Activated CD4-positive, alpha-beta T cell treated with anti-CD3 and anti-CD28 coated beads, Interleukin-2, amount 10 ng/mL, durations not matched to agents 24 days and 14 days (primary cell): Measurements from ENCODE around the gene CHST1. TPM values are rescaled to one million over a fixed set of nuclear protein-coding genes. Genes with fewer than 3 reads are reported as not detected.

Experiments used
- DNase-seq: peaks from one replicate; pipeline ENCODE4 v3.0.0; 2022
- H3K27ac Mint-ChIP-seq: one replicate; pipeline ENCODE4 v1.8.0; 2022; ENCODE audit warnings: mild to moderate bottlenecking, mixed read lengths
- H3K27me3 Mint-ChIP-seq: one replicate; pipeline ENCODE4 v1.8.0; 2022; ENCODE audit warnings: mixed read lengths
- H3K36me3 Mint-ChIP-seq: one replicate; pipeline ENCODE4 v1.8.0; 2022; ENCODE audit warnings: low read depth, mild to moderate bottlenecking, mixed read lengths
- H3K4me1 Mint-ChIP-seq: one replicate; pipeline ENCODE4 v1.8.0; 2021; ENCODE audit warnings: mixed read lengths
- H3K4me3 Mint-ChIP-seq: one replicate; pipeline ENCODE4 v1.8.0; 2022; ENCODE audit warnings: mild to moderate bottlenecking, moderate library complexity, mixed read lengths
- H3K9me3 Mint-ChIP-seq: one replicate; pipeline ENCODE4 v1.8.0; 2021; ENCODE audit warnings: mixed read lengths
- intact Hi-C: fragments of 100-400 bp; cut with micrococcal nuclease; formaldehyde crosslinking; loops from one replicate; pipeline ENCODE4 v1.15.1; 2023
- total RNA-seq: library from RNA; stranded (reverse); gene quantifications from 2 replicates; pipeline ENCODE4 v1.2.3, GENCODE V29; 2022

Gene CHST1
- total RNA-seq, 1 donor from 2014 or later: 0.28 TPM

DNA sequence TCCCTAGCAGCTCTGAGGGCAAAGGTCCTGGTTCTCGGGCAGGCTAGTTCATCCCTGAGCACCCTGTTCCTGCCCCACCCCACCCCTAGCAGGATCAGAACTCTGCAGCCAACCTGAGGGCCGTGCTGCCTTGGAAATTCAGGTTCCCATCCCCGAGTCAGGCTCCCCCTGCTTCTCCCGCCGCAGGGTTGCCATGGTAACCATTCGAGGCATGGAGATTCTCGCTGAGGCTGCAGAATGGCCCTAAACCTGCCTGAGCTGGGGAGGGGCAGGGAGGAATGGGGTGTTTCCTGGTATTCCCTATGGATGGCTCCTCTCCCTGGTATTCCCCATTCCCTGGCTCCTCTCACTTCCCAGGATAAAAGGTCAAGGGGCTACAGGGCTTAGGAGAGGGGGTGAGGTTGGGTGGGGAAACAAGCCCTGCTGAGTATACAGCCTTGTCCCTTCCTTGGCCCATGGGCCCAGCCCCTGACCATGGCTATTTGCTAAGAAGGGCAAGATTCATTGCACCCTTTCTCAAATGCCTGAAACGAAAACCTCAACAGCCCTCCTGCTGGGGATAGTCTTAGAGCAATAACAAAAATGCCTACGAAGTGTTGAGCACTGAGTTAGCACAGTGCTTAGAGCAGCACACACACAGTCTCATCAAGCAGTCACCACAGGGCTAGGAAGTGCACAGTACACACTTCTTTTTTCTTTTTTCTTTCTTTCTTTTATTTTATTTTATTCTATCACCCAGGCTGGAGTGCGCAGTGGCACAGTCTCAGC lies 58.7 kb downstream of the CHST1 start:
- no peaks in the 10 kb centered on the region for H3K4me1 Mint-ChIP-seq
- intact Hi-C loops: no loop called here
- peaks cover 17% of the 10 kb centered on the region for H3K27me3 Mint-ChIP-seq
- H3K36me3 Mint-ChIP-seq: no peaks in the 10 kb centered on the region
- no peak for DNase-seq
- H3K4me3 Mint-ChIP-seq: no peak overlapping the region
- H3K9me3 Mint-ChIP-seq: peaks cover 5% of the 10 kb centered on the region
- no peak overlapping the region for H3K27ac Mint-ChIP-seq

DNA sequence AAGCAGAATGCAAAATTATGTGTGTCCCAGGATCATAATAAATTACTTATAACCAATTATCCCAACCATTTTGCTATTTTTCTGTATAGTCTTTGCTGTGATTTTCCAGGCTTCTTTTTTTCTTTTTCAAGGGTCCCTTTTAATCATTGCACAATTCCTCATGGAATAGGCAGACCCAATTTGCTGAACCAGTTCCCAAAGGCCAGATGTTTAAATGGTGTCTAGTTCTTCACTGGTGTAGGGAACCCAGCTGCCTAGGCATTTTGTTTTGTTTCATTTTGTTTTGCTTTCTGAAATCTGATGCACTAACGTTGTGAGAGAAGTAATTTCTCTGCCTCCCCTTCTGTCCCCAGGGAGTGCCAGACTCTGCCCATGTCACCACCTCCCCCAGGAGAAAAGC lies 60.4 kb downstream of the CHST1 start:
- DNase-seq: no peak
- Mint-ChIP-seq H3K27ac (no peak overlapping the region), H3K9me3 (peaks cover 5% of the 10 kb centered on the region), H3K36me3 (no peaks in the 10 kb centered on the region), H3K4me3 (no peak overlapping the region), H3K27me3 (peaks cover 15% of the 10 kb centered on the region), H3K4me1 (no peaks in the 10 kb centered on the region)
- intact Hi-C loops: no loop called here

DNA sequence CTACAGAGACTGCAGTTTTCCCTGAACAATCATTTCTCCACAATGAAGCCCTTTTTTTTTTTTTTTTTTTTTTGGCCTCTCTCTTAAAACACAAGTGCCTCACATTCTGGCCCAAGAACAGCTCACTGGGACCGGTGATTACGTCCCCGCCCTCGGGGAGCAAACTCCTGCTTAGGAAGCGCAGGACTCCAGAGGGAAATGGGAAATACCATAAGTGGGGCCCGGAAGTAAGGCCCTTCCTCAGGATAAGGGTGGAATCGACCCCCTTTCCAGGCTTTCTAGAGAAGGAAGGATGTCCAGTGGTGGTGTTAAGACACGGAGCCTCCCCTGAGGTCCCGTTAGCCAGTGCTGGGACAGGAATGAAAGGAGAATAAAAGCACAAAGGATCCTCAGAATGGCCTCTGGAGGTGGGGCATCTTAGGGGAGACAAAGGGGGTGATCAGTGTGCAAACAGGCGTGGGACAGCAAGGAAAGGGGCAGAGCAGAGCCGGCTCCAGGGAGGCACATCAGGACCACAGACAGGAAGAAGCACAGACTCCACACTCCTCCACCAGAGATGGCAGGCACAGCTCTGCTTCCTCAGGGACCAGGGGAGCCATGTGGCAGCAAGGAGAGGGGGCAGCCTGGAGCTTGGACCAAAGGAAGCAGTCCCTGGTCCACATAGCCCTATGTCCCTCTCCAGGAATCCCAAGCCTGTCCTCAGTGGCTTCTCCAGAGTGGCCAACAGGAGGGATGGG lies 61.3 kb downstream of the CHST1 start:
- H3K27me3 Mint-ChIP-seq: peaks cover 15% of the 10 kb centered on the region
- H3K4me3 Mint-ChIP-seq: no peak overlapping the region
- no peaks in the 10 kb centered on the region for H3K36me3 Mint-ChIP-seq
- intact Hi-C loops: no loop called here
- H3K27ac Mint-ChIP-seq: no peak overlapping the region
- peaks cover under 1% of the 10 kb centered on the region for H3K9me3 Mint-ChIP-seq
- H3K4me1 Mint-ChIP-seq: no peaks in the 10 kb centered on the region
- DNase-seq: no peak

DNA sequence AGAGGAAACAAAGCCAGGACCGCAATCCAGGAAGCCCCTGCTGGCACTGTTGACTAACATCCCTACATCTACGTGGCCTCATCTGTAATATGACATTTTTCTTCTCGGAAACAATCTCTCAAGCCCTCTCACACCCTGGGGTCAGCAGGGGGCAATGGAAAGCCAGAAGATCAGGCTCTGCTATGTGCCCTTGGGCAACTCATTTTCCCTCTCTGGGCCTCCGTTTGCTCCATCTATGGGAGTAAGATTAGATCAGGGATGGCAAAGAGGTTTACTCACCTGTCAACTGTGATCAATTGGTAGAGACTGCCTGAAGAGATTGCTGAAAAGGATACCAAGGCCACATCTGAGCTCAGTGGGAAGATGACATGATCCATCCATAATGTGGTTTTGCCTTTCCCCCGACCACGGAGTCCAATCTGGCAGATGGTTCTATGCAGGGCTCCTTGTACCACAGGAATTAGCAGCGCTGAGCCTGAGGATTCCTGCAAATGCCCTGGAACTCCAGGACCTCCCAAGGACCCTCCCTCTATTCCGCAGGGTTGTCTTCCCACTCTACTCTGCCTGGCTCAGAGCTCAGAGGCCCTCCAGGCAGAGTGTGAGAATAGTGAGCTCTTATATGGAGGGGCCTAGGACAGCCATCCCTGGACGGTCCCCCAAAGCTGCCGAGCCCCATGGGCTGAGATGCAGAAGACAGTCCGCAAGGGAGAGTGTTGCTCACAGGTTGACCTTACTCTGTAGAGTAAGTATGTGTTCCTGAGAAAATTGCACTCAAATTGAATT lies 66.1 kb downstream of the CHST1 start:
- Mint-ChIP-seq H3K27me3 (peaks cover 15% of the 10 kb centered on the region), H3K4me3 (no peak overlapping the region), H3K9me3 (no peaks in the 10 kb centered on the region), H3K36me3 (no peaks in the 10 kb centered on the region), H3K4me1 (no peaks in the 10 kb centered on the region), H3K27ac (no peak overlapping the region)
- intact Hi-C loops: no loop called here
- no peak for DNase-seq

Other genes starting within 250 kb of the CHST1 start
- gene SLC35C1, start 139.5 kb upstream of the CHST1 start, total RNA-seq: 15.3 and 17.4 TPM in 2 replicates
- gene CRY2, start 181.9 kb upstream of the CHST1 start, total RNA-seq: 22.1 and 22.5 TPM in 2 replicates
- 0.49 and 0.83 TPM in 2 replicates for gene MAPK8IP1, start 220.0 kb upstream of the CHST1 start, total RNA-seq
- 1.8 and 2.0 TPM in 2 replicates for gene FREY1, start 241.6 kb upstream of the CHST1 start, total RNA-seq